Femur (tissue), 1 donor: Measurements from ENCODE around the gene KCNAB3.
A peak's percentile ranks its signal among the peaks of the same experiment; 100 is the strongest.

Experiments used
- DNase-seq: peaks from one replicate; pipeline ENCODE4 v3.0.0-alpha.2; 2017

KCNAB3 gene

DNA sequence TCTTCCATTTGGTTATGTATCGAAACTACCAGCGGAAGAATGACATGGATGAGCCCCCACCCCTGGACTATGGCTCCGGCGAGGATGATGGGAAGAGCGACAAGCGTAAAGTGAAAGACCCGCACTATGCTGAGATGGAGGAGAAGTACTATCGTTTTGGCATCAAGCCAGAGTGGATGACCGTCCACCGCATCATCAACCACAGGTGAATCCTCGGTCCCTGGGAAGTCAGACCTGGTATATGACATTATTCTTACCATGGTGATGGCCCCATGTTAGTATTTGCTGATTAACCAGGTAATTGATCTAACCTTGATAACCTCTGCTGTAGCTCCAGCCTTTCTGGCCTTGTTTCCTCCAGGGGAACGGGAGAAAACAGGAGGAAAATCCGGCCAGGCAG lies 32.6 kb downstream of the KCNAB3 start:
- DNase-seq = peak; percentile 6

DNA sequence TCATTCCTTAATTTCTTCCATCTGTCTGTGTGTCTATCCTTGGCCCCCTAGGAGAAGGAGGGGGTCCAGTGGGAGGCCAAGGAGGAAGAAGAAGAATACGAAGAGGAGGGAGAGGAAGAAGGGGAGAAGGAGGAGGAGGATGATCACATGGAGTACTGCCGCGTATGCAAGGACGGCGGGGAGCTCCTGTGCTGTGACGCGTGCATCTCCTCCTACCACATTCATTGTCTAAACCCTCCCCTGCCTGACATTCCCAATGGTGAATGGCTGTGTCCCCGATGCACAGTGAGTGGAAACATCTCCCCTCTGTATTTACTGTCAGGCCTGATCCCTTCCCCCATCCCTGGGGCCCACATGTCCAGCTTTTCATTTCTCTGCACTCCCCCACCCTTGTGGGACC lies 34.8 kb downstream of the KCNAB3 start:
- DNase-seq = peak; percentile 8

DNA sequence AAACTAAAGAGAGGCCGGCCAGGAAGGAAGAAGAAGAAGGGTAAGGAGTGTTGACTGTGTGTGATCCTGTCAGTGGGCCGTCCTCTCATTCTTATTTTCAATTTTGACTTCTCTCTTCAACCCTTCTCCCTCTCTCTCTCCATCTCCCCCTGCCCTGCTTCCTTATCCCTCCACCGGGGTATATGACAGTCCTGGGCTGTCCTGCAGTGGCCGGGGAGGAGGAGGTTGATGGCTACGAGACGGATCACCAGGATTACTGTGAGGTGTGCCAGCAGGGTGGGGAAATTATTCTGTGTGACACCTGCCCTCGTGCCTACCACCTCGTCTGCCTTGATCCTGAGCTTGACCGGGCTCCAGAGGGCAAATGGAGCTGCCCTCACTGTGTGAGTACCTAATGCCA lies 35.4 kb downstream of the KCNAB3 start:
- DNase-seq = no peak

DNA sequence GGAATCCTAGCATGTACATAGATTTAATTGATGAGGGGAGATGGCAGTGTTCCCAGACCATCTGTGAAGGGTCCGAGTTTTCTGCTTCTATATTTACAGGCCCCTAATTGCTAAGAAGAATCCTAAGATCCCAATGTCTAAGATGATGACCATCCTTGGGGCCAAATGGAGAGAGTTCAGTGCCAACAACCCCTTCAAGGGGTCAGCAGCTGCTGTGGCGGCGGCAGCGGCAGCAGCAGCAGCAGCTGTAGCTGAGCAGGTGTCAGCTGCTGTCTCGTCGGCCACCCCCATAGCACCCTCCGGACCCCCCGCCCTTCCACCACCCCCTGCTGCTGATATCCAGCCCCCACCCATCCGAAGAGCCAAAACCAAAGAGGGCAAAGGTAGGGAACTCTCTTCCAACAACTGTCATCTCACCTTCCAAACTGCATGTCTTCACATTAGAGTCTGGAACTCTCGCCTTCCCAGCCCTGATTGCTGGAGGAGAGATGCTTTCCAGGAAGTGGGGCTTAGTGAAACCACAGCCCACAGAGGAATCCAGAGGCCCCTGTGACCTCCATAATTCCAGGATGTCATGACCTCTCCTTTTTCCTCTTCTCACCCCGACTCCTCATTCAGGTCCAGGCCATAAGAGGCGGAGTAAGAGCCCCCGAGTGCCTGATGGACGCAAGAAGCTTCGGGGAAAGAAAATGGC lies 36.3 kb downstream of the KCNAB3 start:
- peak; percentile 45 for DNase-seq

DNA sequence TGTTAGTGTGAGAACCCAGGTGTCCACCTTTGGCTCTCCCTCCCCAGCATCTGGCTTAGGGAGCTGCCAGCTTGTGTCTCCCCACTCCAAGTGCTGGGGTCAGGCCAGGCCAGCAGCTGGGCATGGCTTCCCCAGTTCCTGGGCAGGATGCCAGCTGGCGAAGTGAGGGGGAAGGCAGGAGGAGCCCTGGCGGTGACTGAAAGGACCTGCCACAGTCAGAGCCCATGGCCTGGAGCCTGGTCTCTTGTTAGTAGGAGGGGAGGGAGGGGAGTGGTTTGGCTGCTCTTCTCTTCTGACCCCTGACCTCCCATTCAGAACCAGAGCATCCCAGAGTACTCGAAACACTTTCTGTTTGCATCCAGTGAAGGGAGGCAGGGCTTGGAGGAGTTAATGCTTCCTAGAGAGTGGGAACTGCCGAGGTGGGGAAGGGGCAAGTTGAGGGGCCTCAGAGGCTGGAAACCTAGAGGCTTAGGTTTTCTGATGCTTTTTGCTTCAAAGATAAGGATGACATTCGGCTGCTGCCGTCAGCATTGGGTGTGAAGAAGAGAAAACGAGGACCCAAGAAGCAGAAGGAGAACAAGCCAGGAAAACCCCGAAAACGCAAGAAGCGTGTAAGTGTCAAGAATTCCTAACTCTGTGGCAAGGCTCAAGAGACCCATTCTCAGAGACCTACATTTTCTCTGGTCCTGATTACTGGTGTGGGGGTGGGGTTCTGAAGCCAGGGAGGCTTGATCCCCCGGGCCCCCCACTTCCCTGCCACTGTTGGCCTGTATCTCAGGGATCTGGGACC lies 40.3 kb downstream of the KCNAB3 start:
- DNase-seq = peak; percentile 96

DNA sequence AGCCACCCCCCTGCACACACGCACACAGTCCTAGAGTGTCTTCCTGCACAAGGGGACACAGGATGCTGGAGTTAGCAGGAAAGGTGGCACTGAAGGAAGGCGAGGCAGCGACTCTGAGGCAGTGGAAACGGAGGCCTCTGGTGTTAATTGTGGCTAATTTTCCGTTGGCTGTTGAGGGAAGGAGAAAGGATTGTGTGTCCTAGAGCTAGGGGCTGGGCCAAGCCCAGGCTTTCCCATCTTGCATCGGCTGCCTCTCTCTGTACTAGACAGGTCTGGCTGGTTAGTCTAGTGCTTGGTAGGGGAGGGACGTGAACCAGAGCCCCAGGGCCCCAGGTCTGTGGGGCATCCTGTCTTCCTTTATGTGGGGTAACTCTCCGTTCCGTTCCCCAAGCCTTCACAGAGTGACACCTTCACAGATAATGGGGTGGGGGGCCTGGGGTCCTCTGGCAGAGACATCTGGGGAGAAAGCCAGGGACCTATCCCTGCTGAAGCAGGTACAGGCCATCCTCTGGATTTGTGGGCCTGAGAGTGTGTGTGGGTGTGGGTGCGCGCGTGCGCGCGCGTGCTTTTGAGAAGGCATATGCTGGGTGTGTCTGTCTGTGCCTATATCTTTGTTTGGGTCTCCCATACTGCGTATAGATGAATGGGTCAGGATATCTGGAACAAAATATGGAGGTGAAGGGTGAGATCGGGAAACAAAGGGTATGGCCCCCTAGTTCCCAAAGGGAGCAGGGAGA lies 41.3 kb downstream of the KCNAB3 start, which contains the start of gene CHD3:
Gene CHD3 (plus strand): TSS at position 606 of the 737 bp plus-strand sequence. CDS start 212 bp downstream, outside the sequence.
- no peak for DNase-seq

DNA sequence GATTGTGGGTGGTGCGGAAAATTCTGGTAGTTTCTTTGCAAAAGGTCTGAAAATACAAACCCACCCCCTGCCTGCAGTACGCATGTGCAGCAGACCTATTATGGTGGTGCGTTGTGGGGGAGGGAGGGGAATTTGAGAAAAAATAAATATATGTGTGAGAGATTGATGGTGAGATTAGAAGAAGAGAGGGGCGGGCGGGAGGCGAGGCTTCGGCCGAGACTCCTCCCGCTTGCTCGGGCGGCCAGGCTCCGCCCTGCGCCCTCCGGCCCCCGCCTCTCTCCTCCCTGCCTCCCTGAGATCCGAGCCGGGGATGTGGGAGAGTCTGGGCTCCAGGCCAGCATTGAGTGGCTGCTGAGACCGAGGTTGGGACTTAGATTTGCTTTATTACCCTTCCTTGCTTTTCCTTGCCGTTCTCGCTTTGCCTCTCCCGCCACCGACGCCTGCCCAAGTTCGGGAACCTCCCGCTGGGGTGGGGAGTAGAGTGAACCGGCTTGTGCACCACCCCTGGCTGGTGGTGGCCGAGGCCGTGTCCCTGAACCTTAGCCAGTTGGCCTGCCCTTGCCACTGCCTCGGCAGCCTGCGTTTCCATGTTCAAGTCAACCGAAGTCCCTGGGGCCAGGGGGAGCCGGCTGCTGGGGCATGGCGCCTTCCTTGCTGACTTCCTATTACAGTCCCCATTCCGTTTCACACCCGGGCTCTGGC lies 42.0 kb downstream of the KCNAB3 start:
- peak; percentile 98 for DNase-seq

DNA sequence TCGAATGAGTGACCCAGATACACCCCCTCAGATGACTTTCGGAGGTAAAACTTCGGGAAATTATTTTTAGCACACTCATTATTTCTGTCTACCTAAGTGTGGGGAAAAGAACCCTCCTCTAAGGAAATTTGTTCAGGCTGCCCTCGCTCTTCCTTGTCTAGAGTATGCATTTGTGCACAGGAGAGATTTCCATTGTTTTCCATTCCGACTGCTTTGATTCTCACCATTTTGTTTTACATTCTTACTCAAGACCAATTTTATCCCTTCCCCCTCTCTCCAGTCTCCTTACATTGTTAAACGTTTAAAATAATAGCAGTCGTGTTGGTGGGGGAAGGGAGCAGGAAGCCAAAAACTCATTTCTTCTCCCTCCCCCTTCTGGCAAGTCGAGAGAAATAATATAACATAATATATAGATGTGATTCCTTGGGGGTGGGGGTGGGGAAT lies 42.6 kb downstream of the KCNAB3 start:
- DNase-seq = no peak

DNA sequence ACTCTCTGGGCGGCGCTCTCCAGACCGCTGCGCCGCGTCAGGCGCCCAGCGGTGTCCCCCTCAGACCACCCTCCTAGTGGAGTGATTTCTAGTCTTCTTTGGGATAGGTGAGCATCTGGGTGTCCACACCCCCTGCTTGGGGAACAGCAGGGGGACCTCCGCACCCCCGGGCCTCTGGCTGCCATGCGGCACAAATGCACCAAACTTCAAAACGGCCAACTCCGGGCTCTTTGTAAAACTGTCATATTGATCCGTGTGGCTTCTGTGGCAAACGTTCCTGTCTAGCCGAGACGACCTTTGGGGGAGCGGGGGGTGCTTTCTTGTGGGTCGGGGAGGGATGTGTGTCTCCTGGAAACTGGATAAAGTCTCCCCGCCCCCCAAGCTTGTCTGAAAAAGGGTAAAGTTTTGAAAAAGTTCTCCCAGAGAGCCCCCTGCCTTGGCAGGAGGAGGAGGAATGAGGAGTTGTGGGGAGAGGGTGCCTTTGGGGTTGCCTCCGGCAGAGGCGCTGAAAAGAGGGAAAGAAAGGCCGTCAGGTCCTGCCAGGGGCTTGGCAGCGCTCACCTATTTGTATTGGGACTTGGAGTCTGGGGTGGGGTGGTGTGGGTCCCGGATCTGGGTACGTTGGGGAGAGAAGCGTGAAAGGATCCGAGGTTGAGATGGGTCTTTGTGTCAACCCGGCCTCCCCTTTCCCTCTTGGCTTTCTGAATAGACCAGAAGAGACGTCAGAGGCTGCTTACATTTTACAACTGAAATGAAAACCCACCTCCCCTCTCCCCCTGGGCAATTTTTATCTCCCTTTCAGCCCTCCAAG lies 43.2 kb downstream of the KCNAB3 start:
- DNase-seq = peak; percentile 71

DNA sequence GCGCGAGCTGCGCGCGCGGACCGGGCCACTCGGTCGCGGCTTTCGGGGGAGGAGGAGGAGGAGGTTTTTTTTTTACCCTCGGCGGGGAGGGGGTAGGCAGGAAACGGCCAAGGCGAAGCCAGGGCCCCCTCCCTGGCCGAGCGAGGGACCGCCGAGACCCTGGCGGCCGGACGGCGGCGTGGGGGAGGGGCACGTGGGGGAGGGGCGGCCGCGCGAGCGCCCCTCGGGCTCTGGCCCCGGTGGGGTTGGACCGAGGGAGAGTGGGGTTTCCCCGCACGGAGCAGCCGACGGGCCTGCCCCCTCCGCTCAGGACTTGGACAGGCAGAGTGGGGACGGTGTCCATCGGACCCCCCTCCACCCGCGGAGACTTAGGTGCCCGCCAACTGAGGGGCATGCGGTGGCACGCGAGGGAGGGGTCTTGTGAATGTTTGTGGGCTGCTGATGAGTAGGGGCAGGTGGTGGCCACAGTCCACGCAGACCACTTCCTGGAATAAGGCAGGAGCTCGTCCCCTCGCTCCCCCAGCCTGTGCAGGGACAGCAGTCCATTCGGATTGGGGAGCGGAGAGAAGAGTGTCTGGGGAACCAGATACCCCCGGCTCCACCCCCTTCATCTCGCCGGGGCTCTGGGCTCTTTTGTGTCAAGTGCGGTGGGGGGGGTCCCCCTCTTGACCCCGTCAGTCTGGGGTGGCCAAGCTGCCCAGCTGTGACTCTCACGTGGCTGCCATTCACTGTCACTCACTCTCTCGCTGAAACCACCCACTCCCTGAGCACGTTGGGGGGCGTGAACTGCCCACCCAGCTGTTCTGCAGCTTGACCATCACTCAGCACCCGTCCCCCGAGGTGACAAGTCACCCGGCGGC lies 44.1 kb downstream of the KCNAB3 start:
- DNase-seq = peak; percentile 76

DNA sequence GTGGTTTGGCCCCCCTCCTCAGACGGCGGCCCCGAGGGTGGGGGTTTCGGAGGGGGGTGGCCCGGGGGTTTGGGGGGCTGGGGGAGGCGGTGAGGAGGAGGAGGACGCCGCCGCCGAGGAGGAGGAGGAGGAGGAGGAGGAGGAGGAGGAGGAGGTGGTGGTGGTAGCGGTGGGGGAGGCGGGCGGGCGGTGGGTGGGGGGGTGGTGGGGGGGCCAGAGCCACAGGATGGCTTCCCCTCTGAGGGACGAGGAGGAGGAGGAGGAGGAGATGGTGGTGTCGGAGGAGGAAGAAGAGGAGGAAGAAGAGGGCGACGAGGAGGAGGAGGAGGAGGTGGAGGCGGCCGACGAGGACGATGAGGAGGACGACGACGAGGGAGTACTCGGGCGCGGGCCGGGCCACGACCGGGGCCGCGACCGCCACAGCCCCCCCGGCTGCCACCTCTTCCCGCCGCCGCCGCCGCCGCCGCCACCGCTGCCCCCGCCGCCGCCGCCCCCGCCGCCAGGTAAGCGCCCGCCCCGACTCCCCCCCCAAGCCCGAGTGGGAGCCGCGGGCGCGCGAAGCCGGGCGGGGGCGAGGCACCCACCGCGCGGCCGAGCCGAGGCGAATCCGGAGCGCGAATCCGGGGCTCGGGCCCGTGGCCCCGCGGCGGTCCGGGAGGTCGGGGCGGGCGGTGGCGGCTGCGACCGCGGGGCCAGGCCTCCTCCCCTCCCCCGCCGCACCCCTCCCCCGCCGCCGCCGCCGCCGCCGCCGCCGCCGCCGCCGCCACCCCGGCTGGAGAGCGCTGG lies 44.9 kb downstream of the KCNAB3 start:
- peak; percentile 59 for DNase-seq

DNA sequence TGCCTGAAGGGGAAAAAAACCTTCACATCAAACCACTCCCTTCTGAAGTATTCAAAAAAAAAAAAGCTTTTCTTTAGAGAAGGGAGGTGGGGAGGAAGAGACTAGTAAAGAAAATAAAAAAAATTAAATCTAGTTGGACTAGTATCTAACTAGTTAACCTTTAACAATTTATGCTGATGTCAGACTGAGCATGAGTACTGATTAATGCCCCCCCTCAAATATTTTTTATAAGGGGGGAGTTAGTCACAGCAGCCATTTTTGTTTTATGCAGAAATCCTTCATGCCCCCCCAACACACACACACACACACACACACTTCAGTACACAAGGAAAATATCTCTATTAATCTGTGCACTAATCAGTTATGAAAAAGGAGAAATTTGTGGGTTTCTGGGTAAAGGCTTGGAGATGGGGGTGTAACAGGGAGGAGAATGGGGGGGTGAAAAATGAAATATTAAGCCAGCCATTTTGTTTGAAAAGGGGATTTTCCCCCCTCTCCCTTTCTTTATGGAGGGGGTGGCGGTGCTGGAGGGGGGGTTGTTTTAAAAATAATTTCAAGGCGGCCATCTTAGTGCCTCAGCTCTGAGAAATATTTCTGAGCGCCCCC lies 45.8 kb downstream of the KCNAB3 start:
- peak; percentile 49 for DNase-seq

DNA sequence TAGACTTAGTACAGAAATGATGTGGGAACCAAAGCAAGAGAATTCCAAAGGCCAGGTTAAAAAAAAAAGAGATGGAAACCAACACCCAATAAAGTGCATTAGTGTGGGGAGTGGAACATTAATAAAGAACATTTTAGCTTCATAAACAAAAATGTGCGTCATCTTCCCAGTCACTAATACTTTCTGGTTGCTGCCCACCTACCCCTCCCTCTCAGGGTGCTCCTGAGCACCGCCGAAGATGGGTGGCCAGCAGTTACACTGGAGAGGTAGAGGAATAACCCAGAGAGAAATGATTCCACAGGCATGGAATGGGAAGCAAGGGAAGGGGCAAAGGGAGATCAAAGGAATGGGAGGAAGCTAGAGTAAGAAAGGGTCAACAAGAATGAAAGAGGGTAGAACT lies 47.0 kb downstream of the KCNAB3 start:
- DNase-seq = no peak

DNA sequence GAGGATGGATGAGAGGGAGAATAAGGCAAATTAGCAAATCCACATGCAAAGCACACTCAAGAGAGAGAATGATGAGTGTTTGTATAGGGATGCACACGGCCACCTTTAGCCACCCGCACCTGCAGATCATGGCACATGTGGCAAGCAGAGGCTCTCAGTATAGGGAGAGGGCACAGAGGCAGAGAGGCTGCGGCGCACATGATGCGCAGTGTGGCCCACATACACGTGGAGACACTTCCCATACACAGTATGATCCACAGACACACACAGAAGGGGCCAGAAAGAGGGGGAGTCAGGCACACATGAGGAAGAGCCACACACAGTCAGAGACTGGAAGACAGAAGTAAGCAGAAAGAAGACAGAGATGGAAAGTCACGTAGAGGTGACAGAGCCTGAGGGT lies 47.6 kb downstream of the KCNAB3 start:
- DNase-seq = no peak

DNA sequence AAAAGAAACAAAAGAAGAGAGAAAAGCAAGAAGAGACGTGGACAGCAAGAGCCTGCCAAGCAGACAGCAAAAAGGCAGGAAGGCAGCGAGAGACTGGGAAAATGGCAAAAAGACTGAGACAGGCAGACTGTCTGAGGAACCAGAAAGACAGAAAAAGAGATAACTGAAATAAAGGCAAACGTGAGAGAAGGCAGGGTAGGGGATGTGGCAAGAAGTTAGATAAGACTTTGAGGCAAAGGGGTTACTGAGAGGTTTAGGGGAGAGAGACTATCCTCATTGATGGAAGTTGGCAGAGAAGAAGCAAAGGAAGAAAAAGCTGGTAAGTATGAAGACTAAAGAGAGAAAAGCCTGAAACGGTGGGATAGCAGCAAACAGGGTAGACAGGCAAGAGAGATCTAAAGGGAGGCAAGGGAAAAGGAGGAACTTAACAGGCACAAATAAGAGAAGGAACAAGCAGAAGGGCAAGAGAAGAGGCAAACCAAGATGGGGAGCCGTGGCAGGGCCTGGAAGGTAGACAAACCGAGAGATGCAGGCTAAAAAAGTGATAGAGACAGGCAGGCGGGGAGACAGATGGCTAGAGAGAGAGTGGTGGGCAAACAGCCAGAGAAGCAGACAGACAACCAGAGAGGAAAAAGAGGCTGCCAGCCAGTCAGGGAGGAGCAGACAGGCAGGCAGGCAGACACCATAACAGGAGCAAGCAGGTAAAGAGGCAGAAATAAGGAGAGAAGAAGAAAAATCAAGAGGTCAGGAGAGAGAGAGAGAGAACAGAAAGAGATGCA lies 48.2 kb downstream of the KCNAB3 start:
- DNase-seq = peak; percentile 47

DNA sequence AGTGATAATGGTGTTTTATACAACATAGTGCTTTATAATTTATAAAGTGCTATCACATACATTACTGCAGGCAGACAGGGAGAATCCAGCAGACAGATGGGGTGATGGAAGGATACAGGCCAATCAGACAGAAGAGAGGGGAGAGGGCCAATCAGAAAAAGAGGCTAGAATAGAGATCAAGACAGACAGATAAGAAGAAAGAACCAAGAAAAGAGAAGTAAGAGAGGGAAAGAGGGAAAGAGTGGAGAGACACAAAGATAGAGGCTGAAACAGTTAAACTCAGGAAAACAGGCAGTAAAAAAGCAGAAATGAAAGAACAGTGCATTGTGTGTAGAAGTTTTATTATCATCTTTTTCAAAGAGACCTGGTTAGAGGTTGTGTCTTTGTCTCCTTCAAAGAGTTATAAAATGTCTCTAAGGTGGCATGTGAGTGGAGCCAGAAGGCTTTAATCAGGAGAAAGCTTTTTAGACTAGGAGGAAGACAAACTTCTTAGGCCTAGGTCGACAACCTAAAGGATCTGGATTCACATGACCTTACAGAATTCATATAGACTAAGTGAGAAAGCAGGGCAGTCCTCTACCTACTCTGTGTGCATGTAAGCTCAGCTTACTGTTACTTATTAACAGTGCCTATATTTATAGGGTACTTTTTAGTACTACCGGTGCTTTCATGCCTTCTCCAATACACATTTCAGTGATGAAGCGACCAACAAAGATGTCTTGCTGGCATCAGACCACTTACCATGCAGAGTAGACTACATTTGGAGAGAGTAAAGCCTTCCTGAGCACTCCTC lies 49.4 kb downstream of the KCNAB3 start:
- no peak for DNase-seq

DNA sequence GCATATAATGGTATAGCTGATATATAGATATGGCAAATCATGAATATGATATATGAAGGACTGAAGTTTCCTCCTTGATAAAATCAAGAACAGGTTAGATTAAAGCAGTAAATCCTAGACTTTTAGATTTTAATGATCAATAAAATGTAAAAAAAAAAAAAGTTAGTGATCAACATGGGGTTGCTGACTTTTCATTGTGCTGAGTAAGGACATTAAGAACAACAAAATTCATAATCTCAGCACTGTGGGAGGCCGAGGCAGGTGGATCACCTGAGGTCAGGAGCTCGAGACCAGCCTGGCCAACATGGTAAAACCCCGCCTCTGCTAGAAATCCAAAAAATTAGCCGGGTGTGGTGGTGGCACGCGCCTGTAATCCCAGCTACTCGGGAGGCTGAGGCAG lies 51.4 kb downstream of the KCNAB3 start:
- DNase-seq = no peak

DNA sequence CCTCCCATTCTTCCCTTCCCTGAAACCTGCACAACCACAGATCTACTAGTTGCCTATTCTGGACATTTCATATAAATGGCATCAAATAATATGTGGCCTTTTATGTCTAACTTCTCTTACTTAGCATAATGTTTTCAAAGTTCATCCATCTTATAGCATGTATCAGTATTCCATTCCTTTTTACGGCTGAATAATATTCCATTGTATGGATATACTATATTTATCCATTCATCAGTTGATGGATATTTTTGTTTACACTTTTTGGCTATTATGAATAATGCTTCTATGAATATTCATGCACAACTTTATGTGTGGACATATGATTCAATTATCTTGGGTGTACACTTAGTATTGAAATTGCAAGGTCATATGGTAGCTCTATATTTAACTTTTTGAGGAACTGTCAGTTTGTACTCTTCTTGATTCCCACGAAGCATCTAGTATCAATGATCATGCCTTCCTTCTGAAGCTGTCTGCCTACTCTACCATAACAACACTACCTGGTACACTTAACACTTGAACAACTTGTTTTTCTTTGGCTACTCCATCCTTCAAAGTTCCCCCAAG lies 53.8 kb downstream of the KCNAB3 start:
- no peak for DNase-seq
